A673 (cell line): ENCODE measurements around the gene MMP14. TPM values are rescaled to one million over a fixed set of nuclear protein-coding genes. Genes with fewer than 3 reads are reported as not detected.

Experiments used
- BruUV-seq: library from RNA; stranded (reverse); fragments of 400-500 nt; replicated peaks from 2 replicates; lab custom pipeline; 2021; lab: Mats Ljungman, UMichigan
- CTCF ChIA-PET: fragments of 300-600 bp; sonication (Branson Sonifier 250); formaldehyde crosslinking; loops from one replicate; lab custom pipeline; 2022; ENCODE audit warnings: antibody characterized with exemption; lab: Charles Lee
- POLR2A ChIA-PET: fragments of 300-600 bp; sonication (Branson Sonifier 250); formaldehyde crosslinking; loops from one replicate; lab custom pipeline; 2022; ENCODE audit warnings: antibody characterized with exemption; ENCODE audit not compliant: low non-redundant PET; lab: Charles Lee
- DNase-seq: peaks from one replicate; pipeline ENCODE4 v3.0.0-alpha.2; 2015; ENCODE audit warnings: low spot score
- H3K27ac ChIP-seq: fragments of 200-600 bp; sonication (generic); 2 replicates; pipeline ENCODE4 v1.5.1; 2016; ENCODE audit warnings: mixed run types, low read depth, mild to moderate bottlenecking, mixed read lengths, antibody characterized with exemption, low read length; ENCODE audit not compliant: poor library complexity, severe bottlenecking
- H3K27me3 ChIP-seq: fragments of 200-600 bp; sonication (generic); replicated peaks from 2 replicates; pipeline ENCODE4 v1.6.1; 2017; ENCODE audit warnings: mixed run types, low read depth, mild to moderate bottlenecking, mixed read lengths, antibody characterized with exemption, low read length; ENCODE audit not compliant: insufficient read depth, poor library complexity
- H3K36me3 ChIP-seq: fragments of 200-600 bp; sonication (generic); 2 replicates; pipeline ENCODE4 v1.6.1; 2016; ENCODE audit warnings: mixed run types, mild to moderate bottlenecking, mixed read lengths, antibody characterized with exemption, low read length; ENCODE audit not compliant: insufficient read depth, poor library complexity, severe bottlenecking
- H3K4me1 ChIP-seq: fragments of 200-600 bp; sonication (generic); 2 replicates; pipeline ENCODE4 v1.6.1; 2017; ENCODE audit warnings: mixed run types, mild to moderate bottlenecking, mixed read lengths, antibody characterized with exemption, low read length; ENCODE audit not compliant: insufficient read depth, poor library complexity, severe bottlenecking
- H3K4me3 ChIP-seq: fragments of 200-600 bp; sonication (generic); 2 replicates; pipeline ENCODE4 v1.5.1; 2016; ENCODE audit warnings: low read depth, mixed run types, mild to moderate bottlenecking, mixed read lengths, low read length; ENCODE audit not compliant: poor library complexity, severe bottlenecking
- H3K9me3 ChIP-seq: fragments of 200-600 bp; sonication (generic); 2 replicates; pipeline ENCODE4 v1.6.1; 2016; ENCODE audit warnings: mixed run types, low read depth, mild to moderate bottlenecking, mixed read lengths, antibody characterized with exemption, low read length; ENCODE audit not compliant: poor library complexity, severe bottlenecking
- CTCF ChIP-seq: fragments of 300-800, 200-600 bp; sonication (generic); conservative IDR thresholded peaks from 2 replicates; pipeline ENCODE4 v1.5.1; 2017; ENCODE audit warnings: low read depth, mild to moderate bottlenecking, antibody characterized with exemption, low read length, moderate library complexity, mixed read lengths
- EZH2 ChIP-seq: fragments of 200-600 bp; sonication (generic); IDR thresholded peaks from 2 replicates; pipeline ENCODE4 v1.6.1; 2017; ENCODE audit warnings: borderline replicate concordance, low read depth, mild to moderate bottlenecking, mixed read lengths, antibody characterized with exemption, low read length; ENCODE audit not compliant: poor library complexity, severe bottlenecking
- intact Hi-C: fragments of 100-400 bp; cut with micrococcal nuclease; formaldehyde crosslinking; loops from one replicate; pipeline ENCODE4 v1.10.0; 2022; ENCODE audit not compliant: unreplicated experiment
- total RNA-seq: library from RNA; stranded (reverse); gene quantifications from 2 replicates; pipeline ENCODE4 v1.2.3, GENCODE V29; 2021

MMP14 gene
- total RNA-seq, 1 experiment from 2014 or later: 91.3 TPM

DNA sequence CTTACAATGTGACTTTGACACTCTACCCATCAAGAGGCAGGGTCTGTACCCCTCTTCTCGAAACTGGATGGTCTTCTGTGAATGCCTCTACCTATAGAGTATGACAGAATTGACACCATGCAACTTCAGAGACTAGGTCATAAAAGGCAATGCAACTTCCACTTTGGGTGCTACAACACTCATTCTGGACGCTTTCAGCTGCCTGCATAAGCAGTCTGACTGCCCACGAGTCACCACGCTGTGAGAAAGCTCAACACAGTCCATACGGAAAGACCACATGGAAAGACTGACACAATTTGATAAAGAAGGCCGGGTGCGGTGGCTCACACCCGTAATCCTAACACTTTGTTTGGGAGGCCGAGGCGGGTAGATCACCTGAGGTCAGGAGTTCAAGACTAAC is 36.0 kb upstream of the MMP14 start:
- DNase-seq: no peak
- Histone ChIP-seq H3K27me3 (no peaks in the 10 kb centered on the region), H3K27ac (no peak overlapping the region), H3K4me1 (no peaks in the 10 kb centered on the region), H3K36me3 (no peaks in the 10 kb centered on the region), H3K4me3 (no peak overlapping the region), H3K9me3 (no peaks in the 10 kb centered on the region)
- ChIA-PET CTCF (no interaction called here), POLR2A (no interaction called here)
- TF ChIP-seq CTCF: no peak
- TF ChIP-seq EZH2: no peak
- no TSS peak for BruUV-seq
- intact Hi-C loops: no loop called here

DNA sequence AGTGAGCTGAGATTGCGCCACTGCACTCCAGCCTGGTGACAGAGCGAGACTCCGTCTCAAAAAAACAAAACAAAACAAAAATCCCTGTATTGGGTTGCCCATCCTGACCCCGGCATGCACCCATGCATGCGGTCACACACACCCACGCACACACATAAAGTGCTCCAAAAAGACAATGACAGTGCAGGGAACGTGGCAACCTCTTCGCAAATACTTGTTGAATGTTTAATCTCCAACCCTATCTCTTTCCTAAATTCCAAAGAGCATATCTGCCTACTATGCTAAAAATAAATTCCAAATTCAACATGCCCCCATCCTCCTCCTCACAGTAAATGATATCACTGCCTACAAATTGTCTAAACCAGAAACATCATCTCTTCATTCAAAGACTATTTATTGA is 34.7 kb upstream of the MMP14 start:
- POLR2A ChIA-PET: no interaction called here
- no peak for DNase-seq
- CTCF ChIA-PET: no interaction called here
- Histone ChIP-seq H3K36me3 (no peaks in the 10 kb centered on the region), H3K27me3 (no peaks in the 10 kb centered on the region), H3K4me3 (no peak overlapping the region), H3K4me1 (no peaks in the 10 kb centered on the region), H3K27ac (no peak overlapping the region), H3K9me3 (no peaks in the 10 kb centered on the region)
- BruUV-seq: no TSS peak
- intact Hi-C loops: no loop called here
- TF ChIP-seq CTCF: no peak
- TF ChIP-seq EZH2: no peak

- Histone ChIP-seq H3K27me3 (no peaks in the 10 kb centered on the region), H3K4me3 (no peak overlapping the region), H3K36me3 (no peaks in the 10 kb centered on the region), H3K27ac (no peak overlapping the region), H3K9me3 (no peaks in the 10 kb centered on the region), H3K4me1 (no peaks in the 10 kb centered on the region)
- no TSS peak for BruUV-seq
- POLR2A ChIA-PET: no interaction called here
- TF ChIP-seq CTCF: no peak
- intact Hi-C loops: no loop called here
- no peak for DNase-seq
- CTCF ChIA-PET: interaction anchor here (0.6 kb wide), 1 partner anchor 293 kb away, joined by 3 read pairs; no protein-coding TSS in a partner anchor
These were observed 33.3 kb upstream of the MMP14 start for GRCh38 chr14:22802860-22803686.
